H1 (cell line): Measurements from ENCODE around the gene MYL7. TPM values are rescaled to one million over a fixed set of nuclear protein-coding genes. Genes with fewer than 3 reads are reported as not detected.

Source experiments
- CTBP2 ChIP-seq: IDR thresholded peaks from 2 replicates; pipeline ENCODE4 v1.7.0; 2011; ENCODE audit warnings: borderline replicate concordance, mild to moderate bottlenecking, moderate library complexity, mixed read lengths, low read length; ENCODE audit not compliant: insufficient read depth, insufficient read length
- CTCF ChIP-seq, 3 experiments: IDR thresholded peaks; 1 replicate in 2 of 3; 2 replicates in 1 of 3; pipeline versions ENCODE4 v1.5.1 to v1.6.1; 2011; ENCODE audit warnings: low read length in 3 of 3, mild to moderate bottlenecking in 3 of 3, inconsistent platforms in 2 of 3, low read depth in 1 of 3, moderate library complexity in 1 of 3; ENCODE audit not compliant: insufficient read depth in 1 of 3; ENCODE audit errors: control extremely low read depth in 1 of 3
- SIN3A ChIP-seq, 2 experiments: IDR thresholded peaks in 1 of 2; conservative IDR thresholded peaks in 1 of 2; 2 replicates each; pipeline ENCODE4 v1.6.1; 2011 to 2012; ENCODE audit warnings: low read length in 2 of 2, improper control_type of control experiment in 1 of 2, low read depth in 1 of 2, mild to moderate bottlenecking in 1 of 2
- polyA plus RNA-seq, 7 experiments: library from polyadenylated mRNA; depleted of rRNA in 3 of 7; stranded (reverse) in 5 of 7; unstranded in 2 of 7; fragments of >200 nt in 5 of 7; fragments of 200-250 nt in 2 of 7; gene quantifications; 1 replicate in 5 of 7; 2 replicates in 1 of 7; 4 replicates in 1 of 7; pipeline versions ENCODE4 v1.2.1 to v1.2.3, GENCODE V29; 2011 to 2013; ENCODE audit warnings: missing spikeins in 2 of 7, mixed read lengths in 2 of 7
- total RNA-seq: library from RNA; stranded (reverse); fragmentation: NEBNext Ultra II Directional; extraction: Animal tissue kit (Norgen Biotek cat#: 25700); gene quantifications from 2 replicates; pipeline ENCODE4 v1.2.1, GENCODE V29; 2021

MYL7 gene
- total and polyA plus RNA-seq, 2 of the 8 experiments (the other 6 are each of a cell fraction or from before 2014, with no cell fraction given) = 3.3 to 3.4 TPM

DNA sequence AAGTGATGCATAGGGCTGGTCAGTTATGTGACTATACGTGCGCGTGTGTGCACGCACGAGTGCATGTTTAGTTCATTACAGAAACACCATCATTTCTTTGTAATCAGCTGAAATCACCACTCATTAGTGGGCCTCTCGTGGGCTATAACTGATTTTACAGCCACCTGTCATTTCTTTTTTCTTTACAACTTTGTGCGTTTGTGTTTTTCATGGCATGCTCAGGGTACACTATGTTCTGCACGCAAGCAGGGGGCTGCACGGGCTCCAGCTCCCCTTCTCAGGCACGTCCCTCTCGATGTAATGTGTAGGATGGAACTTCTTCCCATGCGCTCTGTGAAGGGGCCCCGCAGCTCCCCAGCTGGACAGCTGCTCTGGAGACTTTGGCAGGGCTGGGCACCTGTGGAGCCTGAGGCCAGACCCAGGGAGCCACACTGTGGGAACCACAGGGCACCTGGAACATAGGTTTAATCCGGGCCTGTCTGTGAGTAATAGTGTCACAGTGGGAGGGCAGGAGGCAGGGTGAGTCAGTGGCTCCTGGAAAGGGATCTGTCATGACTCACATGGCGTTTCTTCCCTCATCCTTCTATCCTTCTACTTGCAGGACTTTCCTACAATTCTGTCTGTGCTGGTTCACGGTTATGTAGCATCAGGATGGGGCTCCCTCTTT lies 43.2 kb upstream of the MYL7 start (continued):
- TF ChIP-seq CTBP2 = no peak
- no peak for TF ChIP-seq SIN3A (conservative IDR thresholded peaks at IDR 0.05 in 1 of 2, IDR thresholded peaks at IDR 0.05 in 1 of 2; ENCODE audit: low read depth in 1 of 2, low read length in 2 of 2)
- TF ChIP-seq CTCF (IDR thresholded peaks at IDR 0.05; ENCODE audit: control extremely low read depth in 1 of 3, insufficient read depth in 1 of 3, low read depth in 1 of 3, low read length in 3 of 3) = no peak
